Fibroblast of the aortic adventitia (primary cell): Measurements from ENCODE around the gene ENOX2. TPM values are rescaled to one million over a fixed set of nuclear protein-coding genes. Genes with fewer than 3 reads are reported as not detected.

Experiments
- DNase-seq: peaks from one replicate; pipeline ENCODE4 v3.0.0-alpha.2; 2010; ENCODE audit warnings: low read depth
- H3K4me3 ChIP-seq: 2 replicates; pipeline ENCODE4 v1.5.1; 2011; ENCODE audit warnings: low read depth, mild to moderate bottlenecking, control low read depth, low read length, moderate library complexity
- CTCF ChIP-seq: IDR thresholded peaks from 2 replicates; pipeline ENCODE4 v1.5.1; 2011; ENCODE audit warnings: mild to moderate bottlenecking, low read length, control low read depth, inconsistent platforms; ENCODE audit not compliant: insufficient read depth
- total RNA-seq: library from RNA; depleted of rRNA; stranded (reverse); fragments of >200 nt; gene quantifications from 2 replicates; pipeline ENCODE4 v1.2.3, GENCODE V29; 2012; ENCODE audit warnings: low replicate concordance

Gene ENOX2
- total RNA-seq, 1 donor, result 13.2 TPM

DNA sequence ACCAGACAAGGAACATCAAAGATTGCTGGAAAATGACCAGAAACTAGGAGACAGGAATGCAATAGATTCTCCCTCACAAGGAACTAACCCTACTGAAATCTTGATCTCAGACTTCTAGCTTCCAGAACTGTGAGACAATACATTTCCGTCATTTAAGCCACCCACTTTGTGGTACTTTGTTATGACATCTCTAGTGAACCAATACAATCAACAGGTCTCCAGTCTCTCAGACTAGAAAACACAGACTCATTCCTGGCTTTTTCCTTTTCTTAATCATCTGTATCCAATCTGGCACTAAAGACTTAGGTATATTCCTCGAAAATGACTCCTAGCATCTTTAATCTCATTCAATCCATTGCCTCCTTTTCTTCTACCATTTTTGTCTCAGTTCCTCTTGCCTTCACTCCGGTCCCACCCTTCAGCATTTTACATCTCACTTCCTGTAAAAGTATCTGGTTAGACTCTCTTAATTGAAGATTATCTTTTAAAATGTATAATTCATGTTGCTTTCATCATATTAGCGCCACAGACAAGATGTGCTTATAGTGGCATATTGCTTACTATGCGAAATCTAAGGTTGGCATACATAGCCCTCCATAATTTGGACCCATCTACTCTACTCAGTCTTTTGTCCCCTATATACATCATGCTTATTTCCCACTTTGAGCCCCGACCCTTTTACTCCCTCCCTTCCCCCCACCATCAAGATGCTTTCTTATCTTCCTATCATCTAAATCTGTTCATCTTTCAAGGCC is 250.0 kb downstream of the ENOX2 start:
- no peak overlapping the region for H3K4me3 ChIP-seq
- TF ChIP-seq CTCF, result no peak
- DNase-seq, result no peak

DNA sequence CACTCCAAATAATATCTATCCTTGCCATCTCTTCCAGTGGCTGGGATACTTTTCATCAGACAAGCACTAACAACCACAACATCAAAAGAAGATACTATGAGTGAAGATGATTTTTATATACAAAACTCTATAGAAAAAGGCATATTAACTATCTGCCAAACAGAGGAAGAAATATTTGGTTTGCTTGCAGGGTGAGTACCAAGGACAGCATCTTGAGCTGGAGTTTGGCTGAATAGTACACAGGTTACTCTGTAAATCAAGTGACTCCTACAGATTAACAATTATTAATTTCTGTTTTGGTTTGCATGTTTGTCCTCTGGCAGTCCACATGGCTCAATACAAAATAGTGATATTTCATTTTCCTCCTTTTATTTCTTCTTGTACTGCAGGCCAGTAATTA is 253.3 kb downstream of the ENOX2 start:
- no peak for DNase-seq
- H3K4me3 ChIP-seq, result no peak overlapping the region
- no peak for TF ChIP-seq CTCF

DNA sequence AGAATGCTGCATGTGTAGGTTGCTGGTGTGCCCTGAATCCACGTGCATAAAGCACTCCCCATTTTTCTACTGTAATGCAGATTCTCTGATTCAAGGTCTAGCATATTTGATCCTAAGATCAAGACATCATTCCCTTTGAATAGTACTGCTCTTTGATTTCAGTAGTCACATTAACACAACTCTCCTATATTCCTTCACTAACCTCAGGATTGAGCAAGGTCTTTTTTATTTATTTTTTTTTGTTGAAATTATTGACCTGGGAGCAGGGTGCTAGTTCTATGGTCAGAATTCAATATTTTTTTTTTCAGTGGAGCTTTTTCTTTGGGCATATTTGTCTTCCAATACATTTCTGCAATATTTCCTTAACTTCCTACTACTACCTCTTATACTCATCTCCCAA is 255.5 kb downstream of the ENOX2 start:
- no peak for DNase-seq
- H3K4me3 ChIP-seq, result no peak overlapping the region
- no peak for TF ChIP-seq CTCF

DNA sequence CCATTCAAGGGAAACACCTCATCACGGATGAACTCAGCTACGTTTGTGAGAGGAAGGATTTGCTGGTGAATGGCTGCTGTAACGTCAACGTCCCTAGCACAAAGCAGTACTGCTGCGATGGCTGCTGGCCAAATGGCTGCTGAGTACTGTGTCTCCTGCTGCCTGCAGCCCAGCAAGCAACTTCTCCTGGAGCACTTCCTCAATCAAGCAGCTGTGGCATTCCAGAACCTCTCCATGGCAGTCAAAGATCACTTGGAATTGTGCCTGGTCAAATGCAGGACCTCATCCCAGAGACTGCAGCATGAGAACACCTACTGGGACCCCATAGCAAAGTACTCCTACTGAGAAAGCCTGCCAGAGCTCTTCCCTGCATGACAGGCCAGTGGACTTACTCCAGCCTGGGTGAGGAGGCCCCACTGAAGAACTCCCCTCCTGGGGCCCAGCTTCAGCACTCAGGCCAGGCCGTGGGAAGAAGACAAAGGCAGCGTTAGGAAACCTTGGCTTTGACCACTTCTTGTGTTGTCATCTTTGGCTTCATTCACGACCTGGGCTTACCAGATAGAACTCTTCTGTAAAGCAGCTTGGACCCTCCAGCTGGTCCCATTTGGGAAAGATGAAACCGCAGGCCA is 256.9 kb downstream of the ENOX2 start:
- no peak overlapping the region for H3K4me3 ChIP-seq
- TF ChIP-seq CTCF, result no peak
- DNase-seq, result peak; percentile 5

- peak; percentile 31 for DNase-seq
- TF ChIP-seq CTCF, result no peak
- H3K4me3 ChIP-seq, result no peak overlapping the region
Observed at GRCh38 chrX:130637591-130637990, 265.4 kb downstream of the ENOX2 start.

DNA sequence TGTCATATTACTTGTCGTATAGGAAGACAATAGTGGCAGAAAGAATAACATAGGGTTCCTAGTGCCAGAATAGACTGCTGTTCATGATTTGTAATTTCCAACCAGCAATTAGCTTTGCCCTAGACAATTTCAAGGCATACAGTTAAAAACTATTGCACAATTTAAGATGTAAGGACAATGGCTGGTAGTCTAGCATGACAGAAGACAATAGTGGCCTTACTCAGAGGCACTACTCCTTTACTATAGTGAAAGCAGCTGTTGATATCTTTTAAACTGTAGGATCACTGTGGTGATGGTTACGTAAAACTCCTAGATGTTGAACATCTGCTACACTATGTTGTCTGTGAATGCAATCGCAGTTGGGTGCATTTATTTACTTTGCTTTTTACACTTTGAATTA is 266.7 kb downstream of the ENOX2 start:
- H3K4me3 ChIP-seq, result no peak overlapping the region
- TF ChIP-seq CTCF, result no peak
- no peak for DNase-seq
